WERI-Rb-1 (cell line): ENCODE measurements around the gene CAVIN2.

Experiments used
- DNase-seq: peaks from one replicate; pipeline ENCODE4 v3.0.0-alpha.2; 2020
- H3K27ac ChIP-seq: fragments of 250-450 bp; sonication (Bioruptor Pico); 2 replicates; pipeline ENCODE4 v1.5.1; 2020; ENCODE audit warnings: mild to moderate bottlenecking, moderate library complexity
- H3K27me3 ChIP-seq: fragments of 250-450 bp; sonication (Bioruptor Pico); 2 replicates; pipeline ENCODE4 v1.5.1; 2021; ENCODE audit warnings: mild to moderate bottlenecking, low read depth, moderate library complexity; ENCODE audit not compliant: insufficient read depth, severe bottlenecking
- H3K36me3 ChIP-seq: fragments of 250-450 bp; sonication (Bioruptor Pico); 2 replicates; pipeline ENCODE4 v1.5.1; 2020; ENCODE audit warnings: mild to moderate bottlenecking, moderate library complexity
- H3K4me3 ChIP-seq: 2 replicates; pipeline ENCODE4 v1.5.1; 2011; ENCODE audit warnings: low read depth, mild to moderate bottlenecking, control low read depth, low read length
- H3K9me3 ChIP-seq: fragments of 250-450 bp; sonication (Bioruptor Pico); 2 replicates; pipeline ENCODE4 v1.5.1; 2021; ENCODE audit warnings: mild to moderate bottlenecking, moderate library complexity; ENCODE audit not compliant: severe bottlenecking
- CTCF ChIP-seq: IDR thresholded peaks from 2 replicates; pipeline ENCODE4 v1.5.1; 2011; ENCODE audit warnings: low read depth, mild to moderate bottlenecking, control low read depth, inconsistent platforms, low read length

Gene CAVIN2

GRCh38 chr2:191832668-191833067, 14.2 kb downstream of the CAVIN2 start:
- Histone ChIP-seq H3K4me3 (no peak overlapping the region), H3K36me3 (no peaks in the 10 kb centered on the region), H3K9me3 (no peaks in the 10 kb centered on the region), H3K27ac (no peak overlapping the region), H3K27me3 (no peaks in the 10 kb centered on the region)
- no peak for TF ChIP-seq CTCF
- no peak for DNase-seq

- TF ChIP-seq CTCF: no peak
- Histone ChIP-seq H3K27ac (no peak overlapping the region), H3K9me3 (no peaks in the 10 kb centered on the region), H3K36me3 (no peaks in the 10 kb centered on the region), H3K27me3 (no peaks in the 10 kb centered on the region), H3K4me3 (no peak overlapping the region)
- DNase-seq: no peak
These were observed 15.4 kb downstream of the CAVIN2 start for GRCh38 chr2:191831410-191831994.

DNA sequence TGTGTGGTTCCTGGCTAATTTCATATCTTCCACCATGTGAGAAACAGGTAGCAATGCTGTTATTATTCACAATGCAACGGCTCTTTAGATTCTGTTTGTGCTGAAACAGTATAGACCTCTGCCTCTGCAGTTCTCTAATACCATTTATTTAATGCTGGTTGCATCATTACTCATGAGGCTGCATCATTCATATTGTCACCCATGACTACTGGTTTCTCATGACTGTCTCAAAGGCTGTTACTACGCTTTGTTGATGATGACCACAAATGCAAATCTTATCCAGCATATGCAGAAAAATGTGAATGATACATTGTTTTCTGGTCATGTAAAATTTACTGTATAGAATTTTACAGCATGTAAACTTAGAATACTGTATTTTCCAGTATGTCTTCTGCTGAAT, 22.5 kb downstream of the CAVIN2 start:
- H3K27me3 ChIP-seq: no peaks in the 10 kb centered on the region
- no peak overlapping the region for H3K4me3 ChIP-seq
- H3K36me3 ChIP-seq: no peaks in the 10 kb centered on the region
- H3K27ac ChIP-seq: no peak overlapping the region
- no peaks in the 10 kb centered on the region for H3K9me3 ChIP-seq
- no peak for DNase-seq
- no peak for TF ChIP-seq CTCF

DNA sequence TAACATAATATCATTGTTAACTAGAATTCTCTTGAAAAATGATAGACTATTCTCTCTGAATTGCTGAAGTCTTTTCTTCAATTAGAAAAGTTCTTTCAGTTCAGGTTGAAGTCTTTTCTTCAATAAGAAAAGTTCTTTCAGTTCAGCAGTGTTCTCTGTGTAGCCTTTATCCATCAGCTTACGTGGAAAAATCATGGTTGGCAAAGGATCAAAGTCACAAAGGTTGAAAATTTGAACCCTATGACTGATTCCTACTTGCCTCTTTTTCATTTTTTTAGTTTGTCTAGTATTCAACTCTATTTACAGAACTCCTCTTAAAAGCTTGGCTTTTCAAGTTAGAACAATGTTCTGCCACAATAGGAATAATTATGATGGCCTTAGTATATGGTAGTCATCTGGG, 25.8 kb downstream of the CAVIN2 start:
- no peak overlapping the region for H3K27ac ChIP-seq
- DNase-seq: no peak
- no peak for TF ChIP-seq CTCF

DNA sequence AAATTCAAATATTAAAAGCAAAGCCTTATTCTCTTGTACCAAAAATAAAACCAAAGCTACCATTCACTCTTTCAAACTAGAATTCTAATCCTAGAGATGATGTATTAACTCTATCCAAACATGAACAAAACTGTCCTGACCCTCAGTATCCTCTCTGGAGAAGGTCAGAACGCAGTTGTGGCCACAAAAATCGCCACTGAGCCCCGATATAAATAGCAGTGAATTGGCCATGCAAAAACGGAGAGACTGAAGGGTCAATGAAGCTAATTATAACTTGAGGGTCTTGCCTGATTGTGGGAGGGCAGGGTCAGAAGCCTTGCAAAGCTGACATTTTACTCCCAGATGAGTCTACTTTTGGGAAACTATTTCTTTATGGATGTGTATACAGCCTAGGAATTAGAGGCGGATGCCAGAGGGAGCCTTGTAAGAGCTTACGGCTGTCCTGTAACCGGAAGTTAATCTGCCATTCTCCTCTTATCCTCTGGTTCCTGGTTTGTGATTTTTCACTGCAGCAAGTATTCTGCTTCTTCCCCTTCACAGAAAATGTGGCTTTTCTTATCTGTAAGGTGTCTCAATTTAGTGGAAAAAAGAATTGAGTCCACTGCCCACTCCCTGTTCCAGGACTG, 28.1 kb downstream of the CAVIN2 start:
- no peak for DNase-seq
- no peak overlapping the region for H3K27ac ChIP-seq
- no peak for TF ChIP-seq CTCF
- H3K4me3 ChIP-seq: no peak overlapping the region
- H3K27me3 ChIP-seq: no peaks in the 10 kb centered on the region
- no peaks in the 10 kb centered on the region for H3K9me3 ChIP-seq
- no peaks in the 10 kb centered on the region for H3K36me3 ChIP-seq

More for the DNA sequence above, 25.8 kb downstream of the CAVIN2 start:
- Histone ChIP-seq H3K9me3 (no peaks in the 10 kb centered on the region), H3K27me3 (no peaks in the 10 kb centered on the region), H3K36me3 (no peaks in the 10 kb centered on the region), H3K4me3 (no peak overlapping the region)

DNA sequence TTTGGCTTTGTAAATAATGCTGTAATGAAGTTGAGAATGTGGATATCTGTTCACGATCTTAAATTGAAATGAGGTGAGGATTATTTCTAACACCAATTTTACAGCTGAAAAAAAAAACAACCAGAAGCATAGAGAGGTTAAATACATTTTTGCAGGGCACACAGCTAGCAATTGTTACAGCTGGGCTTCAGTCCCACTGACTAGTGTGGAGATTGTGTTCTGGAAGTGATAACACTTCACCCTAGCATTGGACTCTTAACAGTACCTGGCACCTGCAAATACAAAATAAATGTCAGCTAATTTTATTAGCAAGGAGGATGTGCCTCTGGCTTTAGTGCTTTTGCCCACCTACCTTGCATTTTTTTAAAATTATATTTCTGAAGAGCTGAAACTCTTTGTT, 28.8 kb downstream of the CAVIN2 start:
- Histone ChIP-seq H3K9me3 (no peaks in the 10 kb centered on the region), H3K4me3 (no peak overlapping the region)
- TF ChIP-seq CTCF: no peak

More for the DNA sequence above, 28.8 kb downstream of the CAVIN2 start:
- H3K36me3 ChIP-seq: no peaks in the 10 kb centered on the region
- H3K27me3 ChIP-seq: no peaks in the 10 kb centered on the region
- no peak for DNase-seq
- H3K27ac ChIP-seq: no peak overlapping the region
